Hepatic stellate cell (primary cell): ENCODE measurements around the gene DGKD.
"Not testable (repeated sequence)": the region's sequence is repeated elsewhere in the genome, so short reads cannot be mapped to it uniquely, and the experiment has no call there.

ENCODE experiments used
- DNase-seq: peaks from one replicate; pipeline ENCODE4 v3.0.0; 2011; ENCODE audit warnings: low spot score

Gene DGKD

GRCh38 chr2:233353769-233354499 is at the start of gene DGKD:
TSS of gene DGKD (plus strand) at chr2:233354494. CDS start at chr2:233354519, 25 bp downstream.
- DNase-seq = peak; percentile 76

- DNase-seq = no peak
Observed at GRCh38 chr2:233307565-233307964, 46.7 kb upstream of the DGKD start, which contains the start of gene SAG. TSS of gene SAG (plus strand) at chr2:233307816. CDS start at chr2:233309190, 1,374 bp downstream.

- no peak for DNase-seq
Observed at GRCh38 chr2:233311241-233311926, 42.9 kb upstream of the DGKD start.

GRCh38 chr2:233312874-233313273 is 41.4 kb upstream of the DGKD start:
- DNase-seq = no peak

GRCh38 chr2:233314180-233314925 is 39.9 kb upstream of the DGKD start:
- DNase-seq = no peak

- DNase-seq = no peak
Observed at GRCh38 chr2:233317196-233317943, 36.9 kb upstream of the DGKD start.

- no peak for DNase-seq
Observed at GRCh38 chr2:233319256-233319655, 35.0 kb upstream of the DGKD start.

- no peak for DNase-seq
Observed at GRCh38 chr2:233320470-233320869, 33.8 kb upstream of the DGKD start.

GRCh38 chr2:233321166-233321565 is 33.1 kb upstream of the DGKD start:
- no peak for DNase-seq

- no peak for DNase-seq
Observed at GRCh38 chr2:233323851-233324250, 30.4 kb upstream of the DGKD start.

- DNase-seq = no peak
Observed at GRCh38 chr2:233325256-233325655, 29.0 kb upstream of the DGKD start.

- DNase-seq = no peak
Observed at GRCh38 chr2:233325814-233326213, 28.5 kb upstream of the DGKD start.

GRCh38 chr2:233326500-233326899 is 27.8 kb upstream of the DGKD start:
- no peak for DNase-seq

GRCh38 chr2:233328922-233329321 is 25.4 kb upstream of the DGKD start:
- DNase-seq = no peak

GRCh38 chr2:233329489-233330135 is 24.7 kb upstream of the DGKD start:
- no peak for DNase-seq

GRCh38 chr2:233331536-233331935 is 22.8 kb upstream of the DGKD start:
- no peak for DNase-seq

GRCh38 chr2:233332125-233332524 is 22.2 kb upstream of the DGKD start:
- DNase-seq = no peak

- DNase-seq = no peak
Observed at GRCh38 chr2:233334915-233335314, 19.4 kb upstream of the DGKD start.

- not testable (repeated sequence) for DNase-seq
Observed at GRCh38 chr2:233336091-233336490, 18.2 kb upstream of the DGKD start.

GRCh38 chr2:233336541-233336940 is 17.8 kb upstream of the DGKD start:
- DNase-seq = no peak

- no peak for DNase-seq
Observed at GRCh38 chr2:233338046-233338445, 16.2 kb upstream of the DGKD start.
